ENCODE measurements around the gene HERPUD1. TPM values are rescaled to one million over a fixed set of nuclear protein-coding genes. Genes with fewer than 3 reads are reported as not detected.

The HERPUD1 gene
- total RNA-seq, 1 experiment from 2014 or later: 28.9 TPM

DNA sequence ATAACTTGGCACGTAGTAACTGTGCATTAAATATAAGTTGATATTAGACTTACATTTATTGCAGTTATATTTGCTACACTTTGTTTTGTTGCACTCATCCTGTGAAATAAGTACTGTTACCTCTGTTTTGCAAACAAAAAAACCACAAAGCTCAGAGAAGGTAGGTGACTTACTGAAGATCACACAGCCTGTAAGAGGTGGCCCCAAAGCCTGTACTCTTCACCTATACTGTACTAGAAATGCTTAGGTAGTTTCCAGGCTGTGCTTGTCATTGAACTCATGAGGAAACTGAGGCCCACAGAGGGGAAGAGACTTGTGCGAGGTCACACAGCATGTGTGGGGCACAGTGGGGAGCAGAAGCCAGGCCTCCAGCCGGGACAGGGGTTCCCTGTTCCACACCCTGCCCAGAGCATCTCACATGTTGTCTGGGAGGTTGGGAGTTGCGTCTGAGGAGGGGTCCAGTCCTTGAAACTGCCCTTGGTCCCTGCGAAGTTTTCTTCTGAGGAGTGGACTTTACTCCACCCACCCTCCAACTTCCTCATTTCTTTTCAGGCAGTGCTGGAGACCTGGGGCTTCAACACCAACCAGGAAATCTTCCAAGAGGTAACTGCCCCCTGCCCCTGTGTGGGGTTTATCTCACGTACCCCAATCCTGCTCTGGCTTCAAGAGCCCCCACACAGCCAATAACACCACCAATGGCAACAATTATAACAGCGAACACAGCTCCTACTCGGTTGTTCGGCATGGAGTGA, 42.8 kb downstream of the HERPUD1 start:
- H3K4me2 ChIP-seq (ENCODE audit: insufficient read depth, insufficient read length, low read length): no peak overlapping the region
- WGBS (ENCODE audit: extremely low coverage, insufficient read length, low lambda C conversion rate): no CpG with 5 or more reads among the region's 9 CpGs
- no peak overlapping the region for H4K8ac ChIP-seq (replicated peaks; ENCODE audit: insufficient read length, low read depth, low read length)
- no peak overlapping the region for H3K9ac ChIP-seq (ENCODE audit: extremely low read depth, insufficient read length, low read length)
- no peaks in the 10 kb centered on the region for H3K27me3 ChIP-seq (ENCODE audit: insufficient read depth, low read length)
- H2AK5ac ChIP-seq (ENCODE audit: insufficient read length, low read length): no peak overlapping the region
- no peak overlapping the region for H4K5ac ChIP-seq (ENCODE audit: insufficient read length, low read depth, low read length)
- no peak overlapping the region for H3K14ac ChIP-seq (ENCODE audit: insufficient read depth, low read length)
- no peaks in the 10 kb centered on the region for H4K20me1 ChIP-seq (ENCODE audit: control insufficient read depth, insufficient read depth, insufficient read length)
- no peak overlapping the region for H3K4me3 Mint-ChIP-seq
- no peak for DNase-seq
- H3K4me1 ChIP-seq (ENCODE audit: insufficient read depth, low read length): no peaks in the 10 kb centered on the region
- no peak overlapping the region for H2BK5ac ChIP-seq (ENCODE audit: insufficient read length, low read length)
- no peaks in the 10 kb centered on the region for H3K9me3 ChIP-seq (ENCODE audit: control insufficient read depth, low read depth, low read length)
- no peaks in the 10 kb centered on the region for H3K79me2 ChIP-seq (ENCODE audit: insufficient read depth, low read length)
- no peak overlapping the region for H2BK12ac ChIP-seq (ENCODE audit: insufficient read length, low read depth, low read length)
- TF ChIP-seq, protein P1, sequence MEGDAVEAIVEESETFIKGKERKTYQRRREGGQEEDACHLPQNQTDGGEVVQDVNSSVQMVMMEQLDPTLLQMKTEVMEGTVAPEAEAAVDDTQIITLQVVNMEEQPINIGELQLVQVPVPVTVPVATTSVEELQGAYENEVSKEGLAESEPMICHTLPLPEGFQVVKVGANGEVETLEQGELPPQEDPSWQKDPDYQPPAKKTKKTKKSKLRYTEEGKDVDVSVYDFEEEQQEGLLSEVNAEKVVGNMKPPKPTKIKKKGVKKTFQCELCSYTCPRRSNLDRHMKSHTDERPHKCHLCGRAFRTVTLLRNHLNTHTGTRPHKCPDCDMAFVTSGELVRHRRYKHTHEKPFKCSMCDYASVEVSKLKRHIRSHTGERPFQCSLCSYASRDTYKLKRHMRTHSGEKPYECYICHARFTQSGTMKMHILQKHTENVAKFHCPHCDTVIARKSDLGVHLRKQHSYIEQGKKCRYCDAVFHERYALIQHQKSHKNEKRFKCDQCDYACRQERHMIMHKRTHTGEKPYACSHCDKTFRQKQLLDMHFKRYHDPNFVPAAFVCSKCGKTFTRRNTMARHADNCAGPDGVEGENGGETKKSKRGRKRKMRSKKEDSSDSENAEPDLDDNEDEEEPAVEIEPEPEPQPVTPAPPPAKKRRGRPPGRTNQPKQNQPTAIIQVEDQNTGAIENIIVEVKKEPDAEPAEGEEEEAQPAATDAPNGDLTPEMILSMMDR (conservative IDR thresholded peaks at IDR 0.05): no peak
- no peak overlapping the region for H4K91ac ChIP-seq (ENCODE audit: insufficient read length, low read depth, low read length)
- peaks cover 6% of the 10 kb centered on the region for H3K27me3 Mint-ChIP-seq (ENCODE audit: low read depth)
- H3K4ac ChIP-seq (ENCODE audit: low read depth, low read length): no peak overlapping the region
- no peak overlapping the region for H3K27ac ChIP-seq (ENCODE audit: insufficient read length, low read depth, low read length)
- no peaks in the 10 kb centered on the region for H3K79me1 ChIP-seq (ENCODE audit: insufficient read depth, low read depth, low read length, poor library complexity, severe bottlenecking)
- H3K56ac ChIP-seq (ENCODE audit: insufficient read length, low read depth, low read length): no peak overlapping the region
- no peak overlapping the region for H2BK120ac ChIP-seq (ENCODE audit: low read depth, low read length, poor library complexity, severe bottlenecking)
- H2AFZ ChIP-seq (ENCODE audit: low read length): no peak overlapping the region
- no peak overlapping the region for H2BK20ac ChIP-seq (ENCODE audit: low read depth, low read length, poor library complexity, severe bottlenecking)
- H3K23me2 ChIP-seq (ENCODE audit: insufficient read length, low read depth, low read length, poor library complexity, severe bottlenecking): no peaks in the 10 kb centered on the region
- no peak overlapping the region for H2BK15ac ChIP-seq (ENCODE audit: low read depth, low read length)
- peaks cover 0 to 2% of the 10 kb centered on the region in 2 experiments; a peak in 2 of 5 replicates for H3K9me3 Mint-ChIP-seq
- no peaks in the 10 kb centered on the region for H3K36me3 Mint-ChIP-seq (ENCODE audit: insufficient read depth in 1 of 3, low read depth in 3 of 3)
- H3K27ac Mint-ChIP-seq: no peak overlapping the region
- H3K23ac ChIP-seq (ENCODE audit: insufficient read length, low read depth, low read length): no peak overlapping the region
- H3K18ac ChIP-seq (ENCODE audit: insufficient read length, low read depth, low read length): no peak overlapping the region
- no peaks in the 10 kb centered on the region for H3K4me1 Mint-ChIP-seq
- H3T11ph ChIP-seq (ENCODE audit: low read length): no peak overlapping the region

Data from H9 (cell line).